ENCODE results near the gene CIAO2A. TPM values are rescaled to one million over a fixed set of nuclear protein-coding genes. Genes with fewer than 3 reads are reported as not detected.
A peak's percentile ranks its signal among the peaks of the same experiment; 100 is the strongest.

The CIAO2A gene
- total RNA-seq, 2 donors from 2014 or later, result 43.6 to 73.7 TPM

- H3K36me3 ChIP-seq, result no peaks in the 10 kb centered on the region
- no peaks in the 10 kb centered on the region for H3K27me3 ChIP-seq
- no peak for DNase-seq (ENCODE audit: low spot score)
- H3K27ac ChIP-seq, result no peak overlapping the region
- H3K4me3 ChIP-seq, result no peak overlapping the region
- H3K9me3 ChIP-seq, result no peaks in the 10 kb centered on the region
- H3K4me1 ChIP-seq, result peaks cover 0 to 63% of the 10 kb centered on the region in 2 donors
- TF ChIP-seq CTCF (IDR thresholded peaks at IDR 0.05), result no peak
These were observed 13.7 kb upstream of the CIAO2A start for GRCh38 chr15:64107337-64107736.

DNA sequence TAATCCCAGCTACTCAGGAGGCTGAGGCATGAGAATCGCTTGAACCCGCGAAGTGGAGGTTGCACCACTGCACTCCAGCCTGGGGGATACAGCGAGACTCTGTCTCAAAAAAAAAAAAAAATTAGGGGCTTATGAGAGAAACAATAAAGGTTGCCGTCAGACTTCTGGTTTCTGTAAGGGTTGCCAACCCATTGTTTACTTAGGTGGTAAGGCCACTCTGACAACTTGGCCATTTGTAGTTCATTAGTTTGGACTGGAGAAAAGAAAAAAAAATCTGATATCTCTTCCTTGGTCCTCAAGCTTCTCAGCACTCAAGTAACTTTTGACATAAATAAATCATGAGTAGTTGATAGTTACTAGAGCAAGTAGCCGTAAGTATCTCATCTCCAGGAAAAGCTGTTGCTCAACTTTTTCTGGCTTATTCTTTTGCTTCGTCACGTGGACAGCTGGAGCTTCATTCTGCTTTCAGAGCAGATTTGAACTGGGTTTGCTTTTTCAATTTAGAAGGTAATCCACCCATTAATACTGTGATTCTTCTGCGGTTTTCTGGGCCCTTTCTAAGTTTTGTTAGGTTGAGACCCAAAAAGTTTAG, 11.6 kb upstream of the CIAO2A start:
- no peak overlapping the region for H3K4me3 ChIP-seq
- peak overlapping the region; percentile 48 to 64 for H3K27ac ChIP-seq

DNA sequence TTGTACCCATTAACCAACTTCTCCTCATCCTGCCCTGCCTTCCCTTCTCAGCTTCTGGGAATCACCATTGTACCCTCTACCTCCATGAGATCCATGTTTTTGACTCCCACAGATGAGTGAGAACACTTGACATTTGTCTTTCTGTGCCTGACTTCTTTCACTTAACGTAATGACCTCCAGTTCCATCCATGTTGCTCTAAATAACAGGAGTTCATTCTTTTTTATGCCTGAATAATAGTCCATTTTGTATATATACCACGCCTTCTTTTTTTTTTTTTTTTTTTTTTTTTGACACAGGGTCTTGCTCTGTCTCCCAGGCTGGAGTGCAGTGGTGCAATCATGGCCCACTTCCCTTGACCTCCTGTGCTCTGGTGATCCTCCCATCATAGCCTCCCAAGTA, 8.9 kb upstream of the CIAO2A start:
- no peaks in the 10 kb centered on the region for H3K9me3 ChIP-seq
- no peak overlapping the region for H3K27ac ChIP-seq
- no peaks in the 10 kb centered on the region for H3K36me3 ChIP-seq
- no peak for TF ChIP-seq CTCF (IDR thresholded peaks at IDR 0.05)
- H3K27me3 ChIP-seq, result no peaks in the 10 kb centered on the region
- no peak overlapping the region for H3K4me3 ChIP-seq
- DNase-seq (ENCODE audit: low spot score), result no peak
- H3K4me1 ChIP-seq, result peaks cover 0 to 56% of the 10 kb centered on the region in 2 donors

More for the DNA sequence above, 11.6 kb upstream of the CIAO2A start:
- H3K27me3 ChIP-seq, result no peaks in the 10 kb centered on the region
- H3K36me3 ChIP-seq, result no peaks in the 10 kb centered on the region
- TF ChIP-seq CTCF (IDR thresholded peaks at IDR 0.05), result no peak
- no peaks in the 10 kb centered on the region for H3K9me3 ChIP-seq
- peaks cover 0 to 44% of the 10 kb centered on the region in 2 donors for H3K4me1 ChIP-seq
- no peak for DNase-seq (ENCODE audit: low spot score)

- H3K4me1 ChIP-seq, result peaks cover 0 to 54% of the 10 kb centered on the region in 2 donors
- TF ChIP-seq CTCF (IDR thresholded peaks at IDR 0.05), result no peak
- H3K4me3 ChIP-seq, result no peak overlapping the region
- no peaks in the 10 kb centered on the region for H3K36me3 ChIP-seq
- no peaks in the 10 kb centered on the region for H3K9me3 ChIP-seq
- no peaks in the 10 kb centered on the region for H3K27me3 ChIP-seq
- DNase-seq (ENCODE audit: low spot score), result no peak
- H3K27ac ChIP-seq, result no peak overlapping the region
These were observed 7.3 kb upstream of the CIAO2A start for GRCh38 chr15:64100958-64101357.

- no peaks in the 10 kb centered on the region for H3K27me3 ChIP-seq
- no peak overlapping the region for H3K4me3 ChIP-seq
- no peaks in the 10 kb centered on the region for H3K9me3 ChIP-seq
- peaks cover 0 to 51% of the 10 kb centered on the region in 2 donors for H3K4me1 ChIP-seq
- no peak overlapping the region for H3K27ac ChIP-seq
- no peaks in the 10 kb centered on the region for H3K36me3 ChIP-seq
- no peak for DNase-seq (ENCODE audit: low spot score)
- TF ChIP-seq CTCF (IDR thresholded peaks at IDR 0.05), result no peak
These were observed 5.7 kb upstream of the CIAO2A start for GRCh38 chr15:64099379-64099778.

All from right atrium auricular region (tissue), 2 donors.